Measurements from ENCODE around the gene MATCAP1.

The MATCAP1 gene

DNA sequence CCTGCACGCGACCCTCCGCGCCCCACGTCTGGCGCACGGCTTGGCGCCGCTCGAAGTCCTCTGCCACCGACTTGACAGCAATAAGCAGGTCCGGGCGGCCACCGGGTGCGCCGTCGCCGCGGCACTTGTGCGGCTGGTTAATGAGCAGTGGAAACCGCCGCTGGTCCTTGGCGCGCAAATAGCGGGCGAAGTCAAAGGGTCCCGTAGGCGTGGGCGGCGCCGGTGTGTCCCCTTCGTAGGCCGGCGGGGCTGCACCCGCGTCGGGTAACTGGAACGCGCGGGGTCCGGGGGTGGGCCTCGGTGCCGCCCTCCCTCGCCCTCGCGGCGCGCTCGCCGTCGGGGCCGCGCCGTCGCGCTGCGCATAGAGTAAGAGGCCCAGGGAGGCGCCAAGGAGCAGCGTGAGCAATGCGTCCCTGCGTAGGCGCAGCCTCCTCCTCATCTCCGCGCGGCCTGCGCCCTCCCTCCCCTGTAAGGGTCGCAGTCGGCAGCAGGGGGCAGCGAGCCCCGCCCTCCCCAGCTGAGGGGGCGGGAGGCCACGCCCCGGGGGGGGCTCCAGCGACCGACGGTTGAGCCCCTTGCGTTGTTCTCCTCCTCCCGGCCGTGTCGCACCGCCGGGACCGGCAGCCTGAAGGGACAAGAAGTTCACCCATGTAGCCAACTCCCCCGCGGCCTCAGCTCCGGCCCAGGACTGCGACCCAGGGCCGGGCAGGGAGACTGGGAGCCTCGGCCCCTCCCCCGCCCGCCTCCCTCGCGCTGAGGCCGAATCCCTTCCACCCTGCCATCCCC lies 33.5 kb downstream of the MATCAP1 start:
- Histone ChIP-seq H3K9ac (ENCODE audit: low read depth, low read length) (no peak overlapping the region), H4K20me1 (ENCODE audit: insufficient read depth, low read length) (peaks cover 17% of the 10 kb centered on the region), H3K27ac (ENCODE audit: low read length) (no peak overlapping the region), H3K36me3 (ENCODE audit: insufficient read depth, low read length) (peaks cover 41% of the 10 kb centered on the region), H2AFZ (ENCODE audit: low read depth, low read length) (no peak overlapping the region), H3K4me3 (ENCODE audit: low read depth in 1 of 2, low read length in 2 of 2) (no peak overlapping the region), H3K9me3 (ENCODE audit: insufficient read depth, low read length, severe bottlenecking) (no peaks in the 10 kb centered on the region), H3K79me2 (ENCODE audit: insufficient read depth, low read length) (no peaks in the 10 kb centered on the region), H3K27me3 (ENCODE audit: insufficient read depth, low read length, poor library complexity) (no peaks in the 10 kb centered on the region), H3K4me1 (ENCODE audit: insufficient read depth, low read length) (peaks cover 6% of the 10 kb centered on the region), H3K4me2 (ENCODE audit: insufficient read depth, low read length) (no peak overlapping the region)
- DNase-seq (no peak), ATAC-seq (ENCODE audit: insufficient read depth, low read depth) (no peak)
- TF ChIP-seq EZH2 (IDR thresholded peaks at IDR 0.05; ENCODE audit: borderline replicate concordance, low read depth, low read length, severe bottlenecking), result no peak
- no peak for TF ChIP-seq CTCF (IDR thresholded peaks at IDR 0.05; ENCODE audit: borderline replicate concordance, extremely low read depth, low read length, poor library complexity, severe bottlenecking)

DNA sequence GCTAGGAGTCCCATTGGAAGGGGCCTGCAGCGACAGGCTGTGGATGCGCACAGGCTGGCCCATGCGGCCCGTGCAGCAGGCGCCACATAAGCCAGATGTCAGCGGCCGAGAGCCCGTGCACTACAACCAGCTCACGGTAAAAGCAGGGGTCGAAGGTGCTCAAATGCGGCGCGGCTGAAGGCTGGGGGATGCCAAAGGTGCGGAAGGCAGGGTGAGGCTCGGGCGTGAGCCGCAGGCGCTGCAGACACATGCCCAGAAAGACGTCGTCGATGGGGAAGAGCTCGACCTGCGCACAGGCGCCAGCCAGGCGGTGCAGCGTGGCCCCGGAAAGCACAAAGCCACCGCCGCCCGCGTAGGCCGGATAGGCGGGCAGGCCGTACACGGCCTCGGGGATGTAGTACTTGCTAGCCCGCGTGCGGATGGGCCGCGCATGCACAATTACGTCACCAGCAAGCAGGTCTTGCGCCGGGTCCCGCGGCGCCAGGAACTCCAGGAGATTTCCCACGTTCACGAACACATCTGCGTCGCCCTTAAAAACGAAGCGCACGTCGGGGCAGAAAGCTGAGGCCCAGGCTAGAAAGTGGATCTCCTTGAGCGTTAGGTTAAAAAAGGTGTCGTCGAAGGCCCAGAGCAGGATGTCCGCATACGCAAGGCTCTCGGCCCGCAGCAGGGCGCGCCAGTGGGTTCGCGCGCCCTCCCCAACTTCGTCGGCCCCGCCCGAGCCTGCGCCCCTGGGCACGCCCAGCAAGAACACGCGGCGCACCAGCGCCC lies 34.3 kb downstream of the MATCAP1 start:
- H3K36me3 ChIP-seq (ENCODE audit: insufficient read depth, low read length), result peaks cover 47% of the 10 kb centered on the region
- H3K27ac ChIP-seq (ENCODE audit: low read length), result no peak overlapping the region
- no peaks in the 10 kb centered on the region for H3K9me3 ChIP-seq (ENCODE audit: insufficient read depth, low read length, severe bottlenecking)
- no peak overlapping the region for H3K4me2 ChIP-seq (ENCODE audit: insufficient read depth, low read length)
- H3K79me2 ChIP-seq (ENCODE audit: insufficient read depth, low read length), result no peaks in the 10 kb centered on the region
- 0 out of 2 replicates have a peak, but pooled peaks cover under 1% of the 10 kb centered on the region for H3K4me1 ChIP-seq (ENCODE audit: insufficient read depth, low read length)
- no peaks in the 10 kb centered on the region for H3K27me3 ChIP-seq (ENCODE audit: insufficient read depth, low read length, poor library complexity)
- no peak overlapping the region for H3K4me3 ChIP-seq (ENCODE audit: low read depth in 1 of 2, low read length in 2 of 2)
- no peak for TF ChIP-seq CTCF (IDR thresholded peaks at IDR 0.05; ENCODE audit: borderline replicate concordance, extremely low read depth, low read length, poor library complexity, severe bottlenecking)
- TF ChIP-seq EZH2 (IDR thresholded peaks at IDR 0.05; ENCODE audit: borderline replicate concordance, low read depth, low read length, severe bottlenecking), result no peak
- ATAC-seq (ENCODE audit: insufficient read depth, low read depth), result no peak; the same call in 2 of the 3 replicates
- no peak overlapping the region for H3K9ac ChIP-seq (ENCODE audit: low read depth, low read length)
- no peak overlapping the region for H2AFZ ChIP-seq (ENCODE audit: low read depth, low read length)
- DNase-seq, result no peak
- H4K20me1 ChIP-seq (ENCODE audit: insufficient read depth, low read length), result peaks cover 13% of the 10 kb centered on the region

- Histone ChIP-seq H3K79me2 (ENCODE audit: insufficient read depth, low read length) (no peaks in the 10 kb centered on the region), H3K4me2 (ENCODE audit: insufficient read depth, low read length) (no peak overlapping the region), H3K4me3 (ENCODE audit: low read depth in 1 of 2, low read length in 2 of 2) (no peak overlapping the region), H3K9ac (ENCODE audit: low read depth, low read length) (no peak overlapping the region), H3K27me3 (ENCODE audit: insufficient read depth, low read length, poor library complexity) (no peaks in the 10 kb centered on the region), H3K36me3 (ENCODE audit: insufficient read depth, low read length) (peaks cover 51% of the 10 kb centered on the region), H3K27ac (ENCODE audit: low read length) (no peak overlapping the region), H3K9me3 (ENCODE audit: insufficient read depth, low read length, severe bottlenecking) (no peaks in the 10 kb centered on the region), H4K20me1 (ENCODE audit: insufficient read depth, low read length) (peaks cover 11% of the 10 kb centered on the region; the same call in 1 of the 2 replicates), H3K4me1 (ENCODE audit: insufficient read depth, low read length) (no peaks in the 10 kb centered on the region), H2AFZ (ENCODE audit: low read depth, low read length) (no peak overlapping the region)
- DNase-seq (no peak), ATAC-seq (ENCODE audit: insufficient read depth, low read depth) (no peak)
- TF ChIP-seq EZH2 (IDR thresholded peaks at IDR 0.05; ENCODE audit: borderline replicate concordance, low read depth, low read length, severe bottlenecking) (no peak), CTCF (IDR thresholded peaks at IDR 0.05; ENCODE audit: borderline replicate concordance, extremely low read depth, low read length, poor library complexity, severe bottlenecking) (no peak)
Observed at GRCh38 chr16:67148656-67149275, 35.0 kb downstream of the MATCAP1 start.
